Testis (tissue), 5 donors: ENCODE measurements around the gene ARHGDIA. TPM values are rescaled to one million over a fixed set of nuclear protein-coding genes. Genes with fewer than 3 reads are reported as not detected.
A peak's percentile ranks its signal among the peaks of the same experiment; 100 is the strongest.
"Not testable (repeated sequence)": the region's sequence is repeated elsewhere in the genome, so short reads cannot be mapped to it uniquely, and the experiment has no call there.

Experiments used
- DNase-seq: peaks from one replicate; pipeline ENCODE4 v3.0.0-alpha.2; 2019
- H3K27ac ChIP-seq, 2 donors: fragments of 200-600 bp; sonication (generic); one replicate each; pipeline ENCODE4 v1.5.1; 2019
- H3K27me3 ChIP-seq: fragments of 200-600 bp; sonication (generic); one replicate; pipeline ENCODE4 v1.5.1; 2019
- H3K36me3 ChIP-seq: fragments of 200-600 bp; sonication (generic); one replicate; pipeline ENCODE4 v1.5.1; 2017; ENCODE audit warnings: low read depth; ENCODE audit errors: missing control alignments
- H3K4me1 ChIP-seq: fragments of 200-600 bp; sonication (generic); one replicate; pipeline ENCODE4 v1.5.1; 2019
- H3K4me3 ChIP-seq, 2 donors: fragments of 200-600 bp; sonication (generic); one replicate each; pipeline ENCODE4 v1.5.1; 2017 to 2019
- H3K9me3 ChIP-seq: fragments of 200-600 bp; sonication (generic); one replicate; pipeline ENCODE4 v1.5.1; 2017
- POLR2A ChIP-seq: fragments of 450-650 bp; IDR thresholded peaks from one replicate; pipeline ENCODE4 v1.6.1; 2017; ENCODE audit warnings: antibody characterized with exemption, mild to moderate bottlenecking, moderate library complexity
- WGBS, 2 donors: methylation state at CpG; one replicate each; pipeline ENCODE4 v1.1.5; 2018; 5-methylcytosine and 5-hydroxymethylcytosine counted together
- intact Hi-C: fragments of 100-400 bp; cut with DNase I; formaldehyde crosslinking; loops from one replicate; pipeline ENCODE4 v1.15.1; 2023; ENCODE audit warnings: low total_unique reads
- long read RNA-seq, 2 donors: transcript quantifications; one replicate each; lab custom pipeline, GENCODE V29; 2026
- polyA plus RNA-seq: library from polyadenylated mRNA; stranded (reverse); fragments of 350-450 nt; fragmentation: Illumina TruSeq; extraction: RNeasy Lipid Tissue Mini Kit (QIAGEN cat#74804); gene quantifications from one replicate; pipeline ENCODE4 v1.2.3, GENCODE V29; 2014; ENCODE audit warnings: low read depth, low replicate concordance; ENCODE audit not compliant: insufficient read depth
- total RNA-seq, 2 donors: library from RNA; depleted of rRNA; stranded (reverse); fragments of >200 nt; gene quantifications; one replicate each; pipeline ENCODE4 v1.2.3, GENCODE V29; 2016
- TF ChIP-seq, protein P1 (sequence below), 3 experiments: fragments of 450-650 bp in 2 of 3; fragments of 200-600 bp in 1 of 3; sonication (generic) in 1 of 3; IDR thresholded peaks; one replicate each; pipeline ENCODE4 v1.5.1; 2016 to 2019; ENCODE audit warnings: antibody characterized with exemption in 3 of 3, mild to moderate bottlenecking in 2 of 3, moderate library complexity in 1 of 3

Gene ARHGDIA
- total RNA-seq, result 100 to 1,000 TPM; 135 to 161 TPM
- polyA plus RNA-seq, result 201 TPM
- long read RNA-seq, donor 1, transcript ARHGDIA-201 (6 exons, 1,906 nt), result major isoform, 57 of 76 reads
- long read RNA-seq, donor 1, transcript ARHGDIA-207 (5 exons, 1,201 nt), result minor isoform, 7 of 76 reads
- long read RNA-seq, donor 1, partial matches to known transcripts, result 5 of 76 reads
- long read RNA-seq, donor 1, other reads (novel, unspliced or antisense), result 0 of 76 reads
- long read RNA-seq, donor 2, transcript ARHGDIA-201 (6 exons, 1,906 nt), result major isoform, 36 of 125 reads
- long read RNA-seq, donor 2, transcript ARHGDIA-207 (5 exons, 1,201 nt), result minor isoform, 10 of 125 reads
- long read RNA-seq, donor 2, partial matches to known transcripts, result 76 of 125 reads
- long read RNA-seq, donor 2, other reads (novel, unspliced or antisense), result 0 of 125 reads

DNA sequence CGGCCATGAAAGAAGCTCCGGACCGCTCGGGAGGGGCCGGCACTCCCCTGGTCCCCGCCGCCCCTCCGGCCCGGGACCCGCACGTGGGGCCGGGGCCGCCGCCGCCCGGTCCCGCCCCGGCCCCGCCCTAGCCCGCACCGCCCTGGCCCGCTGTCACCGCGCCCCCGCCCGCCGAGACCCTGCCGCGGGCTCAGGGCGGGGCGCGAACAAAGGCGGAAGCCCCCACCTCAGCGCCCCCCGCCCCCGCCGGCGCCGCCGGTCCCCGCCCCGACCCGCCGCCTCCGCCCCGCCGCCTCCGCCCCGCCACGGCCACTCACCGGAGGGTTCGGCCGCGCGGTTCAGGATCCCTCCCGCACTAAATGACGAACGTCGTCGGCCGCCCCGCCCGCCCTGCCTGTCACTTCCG is at the start of gene ARHGDIA:
ARHGDIA (minus strand) TSS at position 357 of the 406 bp plus-strand sequence. CDS start 1,407 bp downstream, outside the sequence.
- no peak for TF ChIP-seq POLR2A
- TF ChIP-seq, protein P1, sequence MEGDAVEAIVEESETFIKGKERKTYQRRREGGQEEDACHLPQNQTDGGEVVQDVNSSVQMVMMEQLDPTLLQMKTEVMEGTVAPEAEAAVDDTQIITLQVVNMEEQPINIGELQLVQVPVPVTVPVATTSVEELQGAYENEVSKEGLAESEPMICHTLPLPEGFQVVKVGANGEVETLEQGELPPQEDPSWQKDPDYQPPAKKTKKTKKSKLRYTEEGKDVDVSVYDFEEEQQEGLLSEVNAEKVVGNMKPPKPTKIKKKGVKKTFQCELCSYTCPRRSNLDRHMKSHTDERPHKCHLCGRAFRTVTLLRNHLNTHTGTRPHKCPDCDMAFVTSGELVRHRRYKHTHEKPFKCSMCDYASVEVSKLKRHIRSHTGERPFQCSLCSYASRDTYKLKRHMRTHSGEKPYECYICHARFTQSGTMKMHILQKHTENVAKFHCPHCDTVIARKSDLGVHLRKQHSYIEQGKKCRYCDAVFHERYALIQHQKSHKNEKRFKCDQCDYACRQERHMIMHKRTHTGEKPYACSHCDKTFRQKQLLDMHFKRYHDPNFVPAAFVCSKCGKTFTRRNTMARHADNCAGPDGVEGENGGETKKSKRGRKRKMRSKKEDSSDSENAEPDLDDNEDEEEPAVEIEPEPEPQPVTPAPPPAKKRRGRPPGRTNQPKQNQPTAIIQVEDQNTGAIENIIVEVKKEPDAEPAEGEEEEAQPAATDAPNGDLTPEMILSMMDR (IDR thresholded peaks at IDR 0.05), result no peak
- H3K4me1 ChIP-seq, result peaks cover 48% of the 10 kb centered on the region
- no peaks in the 10 kb centered on the region for H3K27me3 ChIP-seq
- peak within 1 kb of the TSS; percentile 87 to 92 for H3K4me3 ChIP-seq
- intact Hi-C loops, result no loop called here
- H3K9me3 ChIP-seq, result no peaks in the 10 kb centered on the region
- 0% methylated on average over 27 of the region's 64 CpGs; no CpG with 5 or more reads in 1 of the 2 donors for WGBS, 2 donors
- H3K27ac ChIP-seq, result peak within 1 kb of the TSS; percentile 95 to 99
- DNase-seq, result no peak
- H3K36me3 ChIP-seq, result no peaks in the 10 kb centered on the region

DNA sequence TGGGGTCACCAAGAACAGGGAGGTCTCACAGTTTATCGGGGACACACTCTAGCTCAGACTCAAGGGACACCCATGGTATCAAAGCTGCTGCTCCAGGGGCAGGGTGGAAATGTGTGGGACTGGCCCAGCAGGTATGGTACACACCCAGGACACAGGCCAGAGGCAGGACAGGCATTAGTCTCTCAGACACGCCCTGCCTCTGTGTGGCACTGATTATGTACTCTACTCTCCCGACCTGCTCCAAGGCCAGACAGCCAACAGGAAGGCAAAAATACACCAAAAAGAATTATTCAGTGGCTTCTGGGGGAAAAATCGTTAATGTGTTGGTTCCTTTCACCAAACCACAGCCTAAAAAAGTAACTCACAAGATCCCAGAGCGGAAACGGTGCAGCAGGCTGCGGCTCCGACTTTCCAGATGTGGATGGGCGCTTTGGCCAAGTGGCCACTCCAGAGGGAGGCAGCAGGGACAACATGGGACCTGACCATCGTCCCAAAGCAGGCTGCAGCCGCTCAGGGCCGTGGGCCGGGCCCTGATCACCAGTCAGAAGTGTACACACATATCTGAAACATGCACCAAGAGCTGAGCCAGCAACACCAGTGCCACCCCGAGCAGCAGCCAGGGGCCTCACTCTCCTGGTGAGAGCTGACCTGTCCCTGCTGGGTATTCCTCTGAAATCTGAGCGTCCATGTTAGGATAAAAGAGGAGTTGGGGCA is 47.9 kb upstream of the ARHGDIA start:
- Histone ChIP-seq H3K9me3 (no peaks in the 10 kb centered on the region), H3K36me3 (no peaks in the 10 kb centered on the region), H3K4me1 (peaks cover 28% of the 10 kb centered on the region), H3K27me3 (no peaks in the 10 kb centered on the region), H3K27ac (no peak overlapping the region), H3K4me3 (no peak overlapping the region)
- WGBS, 2 donors, result 76 to 86% methylated on average over 15 of the region's 15 CpGs
- TF ChIP-seq POLR2A, result no peak
- TF ChIP-seq, protein P1 (IDR thresholded peaks at IDR 0.05), result no peak
- intact Hi-C loops, result no loop called here
- no peak for DNase-seq

DNA sequence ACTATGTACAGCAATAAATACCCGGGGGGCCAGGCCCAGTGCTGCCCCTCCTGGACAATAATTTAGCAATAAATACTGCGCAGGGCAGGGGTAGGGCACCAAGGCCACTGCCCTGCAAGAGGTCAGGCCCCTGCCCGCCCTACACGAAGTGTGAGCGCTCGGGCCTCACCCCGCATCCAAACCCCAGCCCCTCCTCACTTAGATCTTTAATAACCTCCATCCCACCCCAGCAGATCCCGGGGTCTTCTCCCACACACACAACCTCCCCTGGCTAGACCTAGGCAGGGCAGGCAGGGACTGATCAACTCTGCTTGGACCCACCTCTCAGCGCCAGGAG is 47.2 kb upstream of the ARHGDIA start:
- H3K27ac ChIP-seq, H3K36me3 ChIP-seq, intact Hi-C loops, H3K27me3 ChIP-seq, DNase-seq, H3K9me3 ChIP-seq: not testable (repeated sequence)
- 22 to 29% methylated on average over 8 to 9 of the region's 9 CpGs for WGBS, 2 donors
- H3K4me1 ChIP-seq, result peaks cover 21% of the 10 kb centered on the region
- H3K4me3 ChIP-seq, result peak overlapping the region; percentile 67 to 87

DNA sequence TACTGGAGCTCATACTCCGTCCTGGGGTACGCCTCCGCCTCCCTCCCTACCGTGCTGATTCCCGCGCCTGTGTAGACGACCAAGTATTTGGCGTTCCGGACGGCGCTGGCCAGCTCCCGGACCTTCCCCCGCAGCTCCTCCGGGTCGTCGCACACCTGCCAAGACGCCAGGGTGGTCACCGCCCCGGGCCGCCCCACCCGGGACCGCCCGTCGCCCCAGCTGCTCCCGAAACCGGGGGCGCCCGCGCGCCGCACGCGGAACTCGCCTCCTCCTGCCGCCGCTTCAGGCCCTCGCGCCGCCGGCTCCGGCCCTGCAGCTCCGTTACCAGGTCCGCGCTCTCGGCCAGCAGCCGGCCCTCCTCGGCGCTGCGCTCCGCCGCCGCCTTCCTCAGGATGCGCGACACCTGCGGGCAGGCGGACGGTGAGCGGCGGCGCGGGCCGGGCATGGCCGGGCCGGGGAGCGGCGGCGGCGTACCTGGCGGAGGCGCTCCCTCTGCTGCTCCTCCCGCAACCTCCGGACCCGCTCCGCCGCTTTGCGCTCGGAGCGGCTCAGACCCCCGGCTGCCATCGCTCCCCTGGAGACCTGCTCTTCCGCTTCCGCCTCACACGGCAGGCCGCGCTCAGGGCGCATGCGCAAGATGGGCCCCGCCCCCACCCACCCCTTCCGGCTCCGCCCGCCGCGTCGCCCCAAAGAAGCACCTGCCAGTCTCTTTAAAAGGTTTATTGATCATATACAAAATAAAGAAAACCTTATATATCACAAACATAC is 46.6 kb upstream of the ARHGDIA start, which contains the start of gene SIRT7:
SIRT7 (minus strand) TSS at position 612 of the 768 bp plus-strand sequence; CDS start at position 567, 45 bp downstream.
- 1% methylated on average over 35 to 75 of the region's 94 CpGs for WGBS, 2 donors
- Histone ChIP-seq H3K9me3 (no peaks in the 10 kb centered on the region), H3K36me3 (no peaks in the 10 kb centered on the region), H3K4me3 (peak within 1 kb of the TSS; percentile 67 to 87), H3K27ac (peak within 1 kb of the TSS in 1 of 2 donors; percentile 59), H3K4me1 (peaks cover 16% of the 10 kb centered on the region), H3K27me3 (no peaks in the 10 kb centered on the region)
- intact Hi-C loops, result no loop called here
- TF ChIP-seq, protein P1 (IDR thresholded peaks at IDR 0.05), result no peak
- TF ChIP-seq POLR2A, result no peak
- DNase-seq, result peak; percentile 75
